Central memory CD4-positive, alpha-beta T cell (primary cell): ENCODE results near the gene PMP22.
"Not testable (repeated sequence)": the region's sequence is repeated elsewhere in the genome, so short reads cannot be mapped to it uniquely, and the experiment has no call there.

Experiments
- DNase-seq: peaks from one replicate; pipeline ENCODE4 v3.0.0; 2022

The PMP22 gene

DNA sequence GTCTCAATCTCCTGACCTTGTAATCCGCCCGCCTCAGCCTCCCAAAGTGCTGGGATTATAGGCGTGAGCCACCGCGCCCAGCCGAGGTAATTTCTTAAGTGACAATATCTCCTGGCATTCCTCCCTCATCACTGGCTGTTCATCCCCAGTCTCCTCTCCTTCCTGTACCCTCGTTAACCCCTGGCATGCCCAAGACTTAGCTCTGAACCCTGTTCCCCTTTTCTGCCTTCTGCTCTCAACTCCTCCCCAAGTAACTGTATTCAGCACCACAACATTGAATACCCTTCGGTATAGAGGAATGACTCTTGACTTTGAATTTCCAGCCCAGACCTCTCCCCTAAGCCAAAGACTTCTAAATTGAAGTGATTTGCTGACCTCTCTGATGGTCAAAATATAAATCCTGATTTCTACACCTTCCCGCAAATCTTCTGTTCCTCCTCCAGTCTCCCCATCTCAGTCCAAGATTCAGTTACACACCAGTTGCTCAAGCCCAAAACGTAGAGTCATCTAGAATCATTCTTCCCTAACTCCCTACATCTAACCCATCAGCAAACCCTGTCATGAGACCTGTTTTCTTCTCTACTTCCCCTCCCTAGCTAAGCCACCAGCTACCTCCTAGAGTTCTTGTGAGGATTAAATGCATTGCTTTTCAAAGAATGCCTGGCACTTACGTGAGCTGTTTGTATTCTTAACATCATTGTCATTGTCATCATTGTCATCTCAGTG is 14.8 kb downstream of the PMP22 start:
- DNase-seq = no peak

DNA sequence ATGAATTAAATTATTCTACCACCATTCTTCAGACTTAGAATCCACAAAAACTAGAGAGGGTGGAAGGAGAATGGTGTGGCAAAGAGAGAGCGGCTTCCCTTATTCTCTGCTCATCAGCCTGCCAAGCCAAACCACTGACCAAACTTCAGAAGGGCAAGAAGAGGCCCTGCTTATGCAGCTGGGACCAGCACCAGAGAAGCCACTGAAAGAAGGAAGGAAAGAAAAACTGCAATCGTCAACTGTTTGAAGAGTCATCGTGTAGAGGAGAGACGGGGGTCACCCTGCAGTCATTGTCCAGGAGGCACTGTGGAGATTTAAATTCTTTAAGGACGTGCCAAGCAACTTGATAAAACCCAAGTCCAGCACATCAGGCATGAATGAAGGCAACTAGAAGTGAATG is 15.6 kb downstream of the PMP22 start:
- no peak for DNase-seq

DNA sequence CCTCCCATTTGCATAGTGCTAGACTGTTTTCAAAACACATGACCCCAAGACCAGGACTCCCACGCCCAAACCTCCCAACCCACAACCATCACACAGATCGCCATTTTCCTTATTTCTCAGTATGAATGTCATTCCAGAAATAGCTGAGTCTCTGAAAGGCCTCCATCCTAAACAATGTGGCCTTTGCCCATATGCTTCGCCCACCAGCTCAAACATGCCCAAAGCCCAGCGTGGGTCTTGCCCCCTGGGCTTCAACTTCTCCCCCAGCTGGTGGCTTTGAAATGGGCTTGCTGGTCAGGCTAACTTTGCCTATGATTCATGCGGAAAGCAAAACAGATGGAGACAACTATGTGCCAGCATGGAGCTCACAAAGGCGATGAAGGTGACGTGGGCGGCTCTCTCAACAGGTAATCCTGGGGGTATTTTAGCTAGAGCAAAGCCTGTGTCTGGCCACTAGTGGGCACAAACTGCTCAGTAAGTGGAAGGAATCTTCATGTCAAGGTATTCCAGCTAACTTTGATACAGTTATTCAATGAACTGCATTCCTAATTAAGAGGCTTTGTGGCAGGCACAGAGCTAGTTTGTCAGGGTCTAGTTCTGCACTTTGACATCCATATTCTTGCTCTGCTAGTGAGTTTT is 17.1 kb downstream of the PMP22 start:
- DNase-seq = no peak

DNA sequence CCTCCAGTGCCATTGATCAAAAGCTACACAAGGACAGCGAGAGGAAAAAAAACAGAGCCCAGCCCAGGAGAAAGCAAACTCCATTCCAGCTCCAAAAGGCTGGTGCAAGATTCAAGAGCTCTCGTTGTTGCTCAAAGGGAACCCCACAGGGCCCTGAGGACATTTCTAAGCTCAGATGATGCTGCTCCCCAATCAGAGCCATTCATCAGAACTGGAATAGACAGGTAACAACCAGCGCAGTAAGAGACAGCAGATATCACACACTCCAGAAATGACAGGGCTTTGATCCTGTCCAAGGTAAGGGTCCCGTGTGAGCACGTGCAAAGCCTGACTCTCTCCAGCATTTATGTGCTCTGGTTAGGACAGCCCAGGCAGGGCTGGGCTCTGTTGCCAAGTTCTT is 20.1 kb downstream of the PMP22 start:
- DNase-seq = no peak

DNA sequence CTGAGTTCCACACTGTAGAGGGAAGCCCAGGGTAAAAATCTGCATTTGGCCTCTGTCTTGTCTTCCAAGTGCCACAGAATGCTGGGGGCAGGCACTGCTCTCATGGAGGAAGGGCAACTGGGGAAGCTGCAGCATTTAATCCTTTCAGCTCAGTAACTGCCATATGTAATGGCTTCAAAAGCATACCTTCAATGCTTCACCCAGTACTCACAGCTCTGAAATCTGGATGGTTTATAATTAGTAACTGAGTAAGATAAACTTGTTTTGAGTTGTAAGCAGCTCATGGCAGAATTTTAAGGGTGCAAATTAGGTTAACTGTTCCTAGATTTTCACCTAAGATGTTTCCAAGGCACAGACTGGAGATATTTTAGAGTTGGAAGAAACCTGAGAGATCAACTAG is 24.5 kb downstream of the PMP22 start:
- DNase-seq = no peak

DNA sequence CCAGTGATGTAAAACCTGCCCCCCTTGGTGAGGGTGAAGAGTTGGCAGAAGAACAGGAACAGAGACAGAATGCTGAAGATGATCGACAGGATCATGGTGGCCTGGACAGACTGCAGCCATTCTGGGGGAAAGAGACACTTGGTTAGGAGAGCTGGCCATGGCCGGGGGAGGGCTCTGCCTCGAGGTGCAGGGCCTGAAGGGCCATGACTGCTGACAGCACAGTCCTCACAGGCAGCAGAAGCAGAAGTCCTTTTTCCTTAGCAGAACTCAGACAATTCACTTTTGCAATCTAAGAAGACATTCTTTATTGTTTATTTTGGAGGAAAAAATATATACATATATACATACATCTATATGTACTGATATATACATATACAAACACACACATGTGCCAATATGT is 25.6 kb downstream of the PMP22 start:
- no peak for DNase-seq

DNA sequence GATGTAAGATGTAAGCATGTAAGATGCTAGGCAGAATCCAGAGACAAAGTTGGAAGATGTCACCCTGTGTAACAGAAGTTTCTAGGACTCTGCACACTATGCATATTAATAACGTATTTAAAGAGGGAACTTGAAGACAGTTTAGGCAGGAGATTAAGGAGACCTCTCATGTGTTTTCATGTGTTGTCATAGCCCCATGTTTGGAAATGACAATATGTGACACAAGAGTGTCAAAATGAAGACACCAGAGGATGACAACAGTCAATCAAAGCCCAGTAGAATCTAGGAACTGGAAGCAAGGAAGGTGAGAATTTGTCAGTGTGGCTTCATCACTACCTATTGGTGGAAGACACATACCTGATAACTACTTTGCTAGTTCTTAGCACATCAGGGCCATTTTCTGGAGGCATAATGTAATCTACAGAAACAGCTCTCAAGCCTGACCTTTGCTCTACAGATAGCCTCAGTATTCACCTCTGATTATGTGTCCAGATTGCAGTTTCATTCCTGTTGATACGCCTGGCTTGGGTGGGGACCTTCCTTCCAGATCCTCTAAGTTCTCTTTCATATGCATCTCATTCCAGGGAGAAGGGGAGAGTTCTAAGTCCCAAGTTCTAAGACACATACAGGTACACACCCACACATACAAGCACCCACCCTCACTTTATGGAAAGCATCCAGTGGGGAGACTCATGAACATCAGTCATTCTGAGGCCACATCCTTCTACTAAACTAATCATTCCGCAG is 26.3 kb downstream of the PMP22 start:
- no peak for DNase-seq

DNA sequence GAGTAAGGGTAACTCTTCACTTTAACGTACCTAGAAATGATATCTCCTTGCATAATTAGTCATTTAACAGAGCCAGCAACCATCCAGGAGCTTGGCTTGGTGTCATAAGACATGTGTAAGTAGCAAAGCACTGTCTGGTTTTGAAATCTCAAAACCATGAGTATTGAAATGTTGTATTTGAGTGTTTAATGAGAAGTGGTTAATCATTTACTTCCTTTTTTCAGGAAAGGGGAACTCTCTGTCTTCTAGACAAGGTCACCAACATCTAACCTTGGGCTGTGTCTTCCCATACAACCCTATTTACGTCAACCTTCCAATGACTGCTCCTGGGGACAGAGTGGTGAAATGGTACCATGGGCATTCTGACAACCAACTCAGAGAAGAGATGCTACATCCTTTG is 27.1 kb downstream of the PMP22 start:
- DNase-seq = no peak

DNA sequence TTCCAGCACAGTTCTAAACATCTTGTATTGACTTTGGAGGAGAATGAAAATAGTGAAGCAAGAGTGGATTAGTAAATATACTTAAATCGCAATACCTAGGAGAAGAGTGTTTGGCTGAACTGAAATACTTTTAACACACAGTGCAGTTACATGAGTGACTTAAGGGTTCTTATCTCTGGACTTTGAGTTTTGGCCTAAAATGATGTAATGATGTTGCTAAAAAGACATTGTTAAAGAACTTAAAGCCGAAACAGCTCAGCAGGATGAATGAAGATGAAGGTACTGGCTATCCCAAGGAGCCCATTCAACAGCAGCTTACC is 28.1 kb downstream of the PMP22 start:
- no peak for DNase-seq

DNA sequence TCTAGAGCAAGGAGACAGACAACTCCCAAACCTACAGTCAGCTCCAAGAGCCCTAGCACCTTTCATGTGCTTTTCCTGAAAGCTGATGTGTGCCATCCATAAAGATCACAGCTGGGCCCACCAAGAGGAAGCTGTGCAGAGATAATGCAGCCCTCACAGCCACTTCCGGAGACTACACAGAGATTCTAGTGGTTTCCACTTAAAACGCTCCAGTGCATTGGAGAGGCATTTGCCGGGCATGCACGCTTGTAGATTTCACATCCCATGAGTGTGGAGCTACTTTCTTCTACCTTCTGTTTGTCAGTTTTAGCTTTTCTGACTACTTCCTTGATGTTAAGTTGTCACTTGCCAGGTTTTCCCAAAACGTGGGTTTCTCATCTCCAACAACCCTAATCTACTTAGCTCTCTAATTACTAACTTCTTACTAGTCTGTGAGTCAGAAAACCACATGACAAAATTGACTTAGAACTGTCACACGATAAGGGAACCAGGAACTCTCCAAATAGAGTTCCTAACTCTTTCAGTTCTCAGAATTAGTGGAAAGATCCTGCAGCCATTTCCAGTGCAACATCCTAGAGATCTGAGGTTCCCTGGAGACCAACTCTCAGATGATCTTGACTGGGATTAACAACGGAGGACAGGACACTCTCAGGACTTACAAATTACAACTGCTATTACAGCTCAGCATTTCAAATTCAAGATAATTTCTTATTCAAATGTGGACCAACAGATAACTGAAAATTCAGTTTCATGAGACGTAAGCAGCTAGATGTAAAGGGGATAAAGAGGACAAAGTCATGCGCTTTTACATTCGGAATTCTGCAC is 28.6 kb downstream of the PMP22 start:
- no peak for DNase-seq

DNA sequence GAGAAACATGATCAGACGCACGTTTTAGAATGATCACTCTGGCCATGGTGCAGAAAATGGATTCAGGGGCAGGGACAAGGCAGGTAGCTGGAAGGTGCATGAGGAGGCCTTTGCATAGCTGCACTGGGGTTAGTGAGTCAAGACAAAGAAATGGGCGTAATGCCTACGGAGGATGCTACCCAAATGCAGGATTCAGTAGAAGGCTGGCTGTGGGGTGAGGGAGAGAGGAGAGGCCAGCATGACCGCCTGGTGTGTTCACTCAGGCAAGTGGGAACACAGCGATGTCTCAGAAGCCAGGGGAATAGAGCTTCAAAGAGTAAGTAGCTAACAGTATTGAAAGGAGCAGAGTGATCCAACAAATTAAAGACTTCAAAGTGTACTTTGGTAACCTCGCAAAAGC is 31.2 kb downstream of the PMP22 start:
- DNase-seq = no peak

DNA sequence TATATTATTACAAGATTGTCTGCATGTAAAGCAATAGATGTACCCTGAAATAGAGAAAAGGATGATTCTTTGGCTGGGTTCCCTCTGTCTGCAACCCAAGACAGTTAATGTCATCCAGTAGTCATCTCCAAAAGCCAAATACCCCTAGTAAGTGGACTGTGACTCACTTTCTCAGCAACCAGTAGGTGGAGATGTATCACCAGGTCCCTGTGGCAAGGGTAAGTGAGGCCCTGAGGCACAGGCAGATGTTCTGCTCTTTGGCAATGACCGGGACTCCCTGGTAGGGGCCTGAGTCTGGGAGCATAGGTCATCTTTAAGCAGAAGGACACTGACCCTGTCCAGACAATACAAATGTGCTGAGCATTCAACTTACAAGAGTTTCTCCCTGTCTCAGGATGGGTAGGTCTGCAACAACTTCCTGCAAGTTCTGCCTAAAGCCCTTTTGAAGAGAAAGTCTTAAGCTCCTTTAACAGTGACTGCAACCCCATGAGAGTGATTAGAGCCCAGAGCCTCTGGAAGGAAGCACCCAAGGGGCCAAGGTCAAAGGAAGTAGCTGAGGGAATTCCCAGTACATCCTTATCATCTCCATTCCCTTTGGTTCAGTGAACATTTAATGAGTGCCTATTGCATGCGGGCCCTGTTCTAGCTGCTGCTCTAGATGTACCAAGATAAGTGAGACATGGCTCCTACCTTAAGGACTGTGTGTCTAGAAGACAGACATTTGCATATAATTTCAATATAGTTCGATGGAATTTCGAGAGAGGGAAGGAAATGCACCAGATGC is 31.9 kb downstream of the PMP22 start:
- no peak for DNase-seq

DNA sequence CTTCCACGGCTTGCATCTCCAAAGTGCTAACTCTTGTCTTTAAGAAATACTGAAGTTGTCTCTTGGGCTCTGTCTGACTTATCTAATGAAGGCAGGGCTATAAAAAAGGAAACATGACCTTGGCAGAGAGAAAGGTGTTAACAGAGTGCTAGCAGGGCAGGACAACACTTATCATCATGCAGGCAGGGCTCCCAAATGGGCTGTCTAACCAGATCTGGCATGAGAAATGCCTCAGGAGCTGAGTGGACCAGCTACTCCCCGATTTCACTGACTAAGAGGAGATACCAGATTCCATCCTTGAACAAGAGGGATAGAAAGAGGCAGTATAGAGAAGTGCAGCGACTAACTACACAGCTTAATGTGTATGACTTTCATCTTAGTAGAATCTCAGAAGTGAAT is 32.6 kb downstream of the PMP22 start:
- DNase-seq = no peak

DNA sequence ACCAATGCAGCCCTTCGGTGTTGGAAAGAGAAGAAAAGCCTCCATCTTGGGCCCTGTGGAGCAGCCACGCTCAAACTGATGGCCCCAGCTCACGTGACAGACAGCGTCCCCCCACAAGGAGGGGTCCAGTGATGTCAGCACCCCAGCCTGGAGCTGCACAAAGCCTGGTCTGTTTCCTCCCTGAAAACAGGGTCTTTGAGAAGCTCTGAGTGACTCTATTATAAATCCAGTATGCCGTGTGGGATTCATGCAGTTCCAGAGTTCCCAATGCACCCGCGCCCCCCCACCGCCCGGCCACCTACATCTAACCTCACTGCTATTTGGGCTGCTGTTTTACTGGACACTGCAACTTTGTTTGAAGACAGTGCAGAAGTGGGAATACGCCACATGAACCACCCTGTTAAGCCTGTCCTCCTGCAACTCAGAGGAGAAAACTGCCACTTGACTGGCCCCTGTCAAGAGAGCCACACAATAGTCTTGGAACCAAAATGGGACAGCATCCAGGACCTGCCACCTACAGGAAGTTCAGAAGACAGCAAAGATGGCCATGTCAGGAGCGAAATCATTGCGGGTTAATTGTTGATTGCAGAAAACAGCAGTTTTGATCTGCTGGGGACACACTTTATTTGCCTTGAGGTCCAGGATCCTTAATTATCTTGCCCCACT is 33.1 kb downstream of the PMP22 start:
- DNase-seq = no peak

DNA sequence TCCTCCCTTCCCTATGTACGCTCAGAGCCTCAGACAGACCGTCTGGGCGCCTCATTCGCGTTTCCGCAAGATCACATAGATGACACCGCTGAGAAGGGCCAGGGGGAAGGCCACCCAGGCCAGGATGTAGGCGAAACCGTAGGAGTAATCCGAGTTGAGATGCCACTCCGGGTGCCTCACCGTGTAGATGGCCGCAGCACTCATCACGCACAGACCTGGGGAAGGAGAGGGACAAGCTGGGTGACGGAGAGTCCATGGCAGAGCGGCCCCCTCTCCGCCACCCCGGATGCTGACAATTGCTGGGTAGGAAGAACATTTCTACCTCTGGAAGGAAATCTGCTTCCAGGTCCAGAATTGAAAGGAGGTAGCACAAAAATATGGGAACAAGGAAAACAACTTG is 34.3 kb downstream of the PMP22 start:
- no peak for DNase-seq

DNA sequence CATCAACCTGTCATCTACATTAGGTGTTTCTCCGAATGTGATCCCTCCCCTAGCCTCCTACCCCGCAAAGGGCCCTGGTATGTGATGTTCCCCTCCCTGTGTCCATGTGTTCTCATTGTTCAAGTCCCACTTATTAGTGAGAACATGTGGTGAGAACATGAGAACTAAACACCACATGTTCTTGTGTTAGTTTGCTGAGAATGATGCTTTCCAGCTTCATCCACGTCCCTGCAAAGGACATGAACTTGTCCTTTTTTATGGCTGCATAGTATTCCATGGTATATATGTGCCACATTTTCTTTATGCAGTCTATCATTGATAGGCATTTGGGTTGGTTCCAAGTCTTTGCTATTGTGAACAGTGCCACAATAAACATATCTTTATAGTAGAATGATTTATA is 43.3 kb downstream of the PMP22 start:
- DNase-seq = not testable (repeated sequence)

DNA sequence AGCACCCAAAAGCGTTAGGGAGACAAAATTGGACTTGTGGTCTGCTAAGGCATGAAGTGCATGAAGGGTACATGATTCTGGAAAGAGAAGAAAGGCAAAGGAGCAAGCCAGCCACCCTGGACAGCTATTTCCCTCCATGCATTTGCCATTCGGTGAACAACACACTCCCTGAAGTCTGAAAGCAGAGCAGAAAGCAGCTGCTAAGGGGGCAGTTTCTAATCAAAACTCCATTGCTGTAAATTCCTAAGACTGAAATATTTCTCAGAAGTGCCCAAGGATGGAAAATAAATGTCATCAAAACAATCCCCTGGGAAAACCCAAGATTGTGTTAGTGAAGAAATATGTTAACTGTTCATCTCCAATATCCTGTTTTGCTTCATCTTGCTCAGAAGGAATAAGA is 44.3 kb downstream of the PMP22 start:
- DNase-seq = no peak

DNA sequence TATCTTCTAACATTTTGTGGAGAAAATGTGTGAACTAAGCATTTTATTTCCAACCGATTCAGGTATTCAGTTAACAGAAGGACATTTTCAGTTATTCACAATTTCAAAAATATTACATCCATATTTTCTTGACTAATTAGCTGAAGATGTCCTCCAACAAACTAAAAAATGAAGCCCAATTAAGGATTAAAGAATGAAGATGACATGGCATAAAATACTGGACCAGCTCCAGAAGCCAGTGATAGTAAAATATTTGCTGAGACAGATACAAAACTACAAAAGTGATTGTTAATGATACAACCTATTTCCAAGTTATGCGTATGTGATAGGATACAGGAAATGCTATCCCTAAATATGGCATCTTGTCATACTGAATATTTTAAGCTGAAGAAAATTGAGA is 48.6 kb downstream of the PMP22 start:
- DNase-seq = no peak

DNA sequence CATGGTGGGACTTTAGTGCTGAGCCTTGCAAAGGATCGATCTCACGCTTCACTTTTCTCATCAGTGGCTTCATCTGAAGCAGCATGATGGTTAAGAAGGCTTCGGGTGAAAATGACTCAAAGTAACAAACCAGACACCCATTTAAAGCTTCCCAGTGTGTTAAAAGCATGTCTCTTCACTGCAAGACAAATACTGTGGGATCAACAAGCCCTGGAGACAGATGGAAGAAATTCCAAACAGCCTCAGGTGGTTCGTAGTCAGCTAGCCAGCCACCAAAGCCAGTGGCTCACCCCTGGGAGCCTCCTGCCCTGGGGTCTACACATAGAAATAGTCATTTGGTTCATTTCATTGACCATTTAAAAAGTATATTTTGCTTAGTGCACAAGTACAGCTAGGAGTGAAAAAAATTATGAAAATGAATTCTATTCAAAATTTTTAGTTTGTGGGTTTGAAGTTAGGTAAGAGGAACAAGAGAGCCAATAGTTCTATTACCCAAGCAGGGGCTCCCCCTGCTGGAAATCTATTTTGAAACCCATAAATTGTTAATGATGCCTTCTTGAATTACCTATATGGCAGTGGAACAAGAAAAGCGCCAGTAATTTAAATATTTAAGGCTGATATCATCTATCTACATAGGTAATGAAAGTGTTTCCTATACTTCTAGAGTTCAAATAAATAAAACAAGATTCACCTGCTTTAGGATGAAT is 51.6 kb downstream of the PMP22 start:
- no peak for DNase-seq

DNA sequence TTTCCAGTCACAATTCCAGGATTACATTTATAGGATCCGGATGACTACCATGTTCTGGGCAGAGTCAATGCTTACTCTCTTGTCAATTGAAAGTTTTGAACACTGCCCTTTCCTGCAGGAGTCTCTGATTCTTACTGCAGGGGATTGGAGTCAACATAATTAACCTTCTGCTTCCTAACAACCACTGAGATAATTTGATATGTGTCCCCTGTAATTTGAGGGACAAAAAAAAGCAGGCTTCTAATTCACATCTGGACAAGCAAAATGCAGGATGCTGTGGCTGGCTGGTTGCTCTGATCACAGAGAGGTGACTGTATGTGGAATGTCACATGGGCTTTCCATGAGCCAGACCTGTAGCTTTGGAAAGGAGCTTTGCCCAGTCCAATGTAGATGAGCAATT is 54.9 kb downstream of the PMP22 start:
- DNase-seq = no peak

DNA sequence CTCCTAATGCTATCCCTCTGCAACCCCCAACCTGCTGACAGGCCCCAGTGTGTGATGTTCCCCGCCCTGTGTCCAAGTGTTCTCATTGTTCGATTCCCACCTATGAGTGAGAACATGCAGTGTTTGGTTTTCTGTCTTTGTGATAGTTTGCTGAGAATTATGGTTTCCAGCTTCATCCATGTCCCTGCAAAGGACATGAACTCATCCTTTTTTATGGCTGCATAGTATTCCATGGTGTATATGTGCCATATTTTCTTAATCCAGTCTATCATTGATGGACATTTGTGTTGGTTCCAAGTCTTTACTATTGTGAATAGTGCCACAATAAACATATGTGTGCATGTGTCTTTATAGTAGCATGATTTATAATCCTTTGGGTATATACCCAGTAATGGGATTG is 62.1 kb downstream of the PMP22 start:
- not testable (repeated sequence) for DNase-seq
